Pancreas (tissue), 10 donors: Measurements from ENCODE around the gene NFIC. TPM values are rescaled to one million over a fixed set of nuclear protein-coding genes. Genes with fewer than 3 reads are reported as not detected.
"Not testable (repeated sequence)": the region's sequence is repeated elsewhere in the genome, so short reads cannot be mapped to it uniquely, and the experiment has no call there.

Experiments
- ATAC-seq, 4 donors: fragments of 200-7000 bp; cut with Tn5 transposase; one replicate each; pipeline versions ENCODE4 v1.8.0 to v1.9.1; 2020; ENCODE audit warnings: mild to moderate bottlenecking in 4 of 4, moderate library complexity in 4 of 4
- DNase-seq, 6 donors: peaks; one replicate each; pipeline ENCODE4 v3.0.0-alpha.2; 2020
- FAIRE-seq: peaks from 2 replicates; lab custom pipeline; 2012; peaks lifted over from hg19 to GRCh38; lab: Jason Lieb, UNC
- H3K27ac ChIP-seq, 4 donors: fragments of 200-600 bp; sonication (generic); 1 replicate in 3 of 4; 2 replicates in 1 of 4; pipeline versions ENCODE4 v1.5.0 to v1.8.0; 2020
- H3K27me3 ChIP-seq, 4 donors: fragments of 200-600 bp; one replicate each; pipeline ENCODE4 v1.8.0; 2021
- H3K36me3 ChIP-seq, 3 donors: fragments of 200-600 bp; sonication (generic) in 1 of 3; one replicate each; pipeline versions ENCODE4 v1.5.0 to v1.8.0; 2020 to 2021
- H3K4me1 ChIP-seq, 3 donors: fragments of 200-600 bp; one replicate each; pipeline ENCODE4 v1.8.0; 2021
- H3K4me3 ChIP-seq, 4 donors: fragments of 200-600 bp; sonication (generic) in 2 of 4; one replicate each; pipeline versions ENCODE4 v1.5.0 to v1.8.0; 2020 to 2021
- H3K9me3 ChIP-seq, 4 donors: fragments of 200-600 bp; one replicate each; pipeline ENCODE4 v1.8.0; 2021
- WGBS, 2 donors: extraction: QIAGEN DNeasy Blood & Tissue Kit; methylation state at CpG; one replicate each; pipeline ENCODE4 v1.1.7; 2013; 5-methylcytosine and 5-hydroxymethylcytosine counted together
- intact Hi-C, 3 donors: fragments of 100-400 bp; cut with DNase I; formaldehyde crosslinking; loops; one replicate each; pipeline versions ENCODE4 v1.11.1 to v1.14.2; 2022
- polyA plus RNA-seq, 2 donors: library from polyadenylated mRNA; stranded (reverse); fragments of 200-250 nt; gene quantifications; one replicate each; pipeline ENCODE4 v1.2.3, GENCODE V29; 2013
- total RNA-seq, 6 donors: library from RNA; stranded (reverse); fragmentation: NEBNext Ultra II Directional in 4 of 6; extraction: Animal tissue kit (Norgen Biotek cat#: 25700) in 4 of 6; gene quantifications; one replicate each; pipeline versions ENCODE4 v1.2.1 to v1.2.4, GENCODE V29; 2021 to 2023
- TF ChIP-seq, protein P1 (sequence below), 4 donors: fragments of 200-600 bp; sonication (generic) in 3 of 4; IDR thresholded peaks; one replicate each; pipeline versions ENCODE4 v1.5.0 to v1.8.0; 2021; ENCODE audit warnings: antibody characterized with exemption in 4 of 4
- donor health status: healthy with polysubstance abuse.
- donor health status: DM: no; HTN: no; CAD: no; lungs with moderate emphysema.
- donor health status: DM: no; HTN: no; CAD: no.
- donor health status: control.
- donor health status: control.
- donor health status: Bipolar disorder and iron deficiency.
- donor health status: DM: yes; HTN: yes; CAD: no.
- donor health status: DM: no; HTN: no; CAD: no.
- donor health status: DM: no; HTN: no; CAD: no.
- donor health status: DM: yes; HTN: yes; CAD: no.

NFIC gene
- total and polyA plus RNA-seq, 8 donors: 21.3 to 203 (median 115) TPM

DNA sequence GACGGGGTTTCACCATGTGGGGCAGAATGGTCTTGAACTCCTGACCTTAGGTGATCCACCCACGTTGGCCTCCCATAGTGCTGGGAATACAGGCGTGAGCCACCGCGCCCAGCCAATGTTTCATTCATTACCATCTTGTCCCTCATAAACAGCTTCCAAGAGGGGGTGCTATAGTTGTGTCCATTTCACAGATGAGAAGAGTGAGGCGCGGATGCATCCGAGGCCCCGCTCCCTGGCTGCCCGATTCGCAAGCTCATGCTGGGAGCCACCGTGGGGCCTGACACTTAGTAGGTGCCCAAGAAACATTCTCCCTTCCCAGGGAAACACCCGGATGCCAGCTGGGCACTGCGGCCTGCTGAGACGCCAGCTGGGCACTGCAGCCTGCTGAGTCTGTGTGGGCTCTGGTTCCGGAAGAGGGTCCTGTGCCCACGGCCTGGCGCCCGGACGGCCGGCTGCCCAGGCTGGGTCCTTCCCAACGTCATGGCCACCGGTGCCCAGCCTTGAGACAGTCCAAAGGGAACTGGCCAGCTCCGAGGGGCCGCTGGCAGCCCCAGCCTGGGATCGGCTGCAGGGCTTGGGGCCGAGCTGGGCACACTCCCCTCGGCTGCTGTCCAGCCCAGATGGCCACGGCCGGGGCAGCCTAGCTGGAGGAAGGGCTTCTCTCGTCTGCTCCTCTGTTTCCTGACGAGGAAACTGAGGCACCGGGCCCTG lies 54.7 kb downstream of the NFIC start:
- WGBS, 2 donors: 87 to 91% methylated on average over 31 to 33 of the region's 33 CpGs

DNA sequence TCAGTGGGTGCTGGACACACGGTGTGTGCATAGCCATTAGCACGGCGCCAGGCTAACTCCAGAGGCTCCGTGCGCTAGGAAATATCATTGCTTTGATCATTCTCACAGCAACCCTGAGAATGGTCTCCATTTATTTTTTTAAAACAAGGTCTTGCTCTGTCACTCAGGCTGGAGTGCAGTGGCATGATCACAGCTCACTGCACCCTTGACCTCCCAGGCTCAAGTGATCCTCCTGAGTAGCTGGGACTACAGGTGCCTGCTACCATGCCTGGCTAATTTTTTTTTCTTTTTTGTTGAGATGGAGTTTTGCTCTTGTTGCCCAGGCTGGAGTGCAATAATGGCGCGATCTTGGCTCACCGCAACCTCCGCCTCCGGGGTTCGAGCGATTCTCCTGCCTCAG lies 55.3 kb downstream of the NFIC start:
- H3K27me3 ChIP-seq, intact Hi-C loops, H3K4me3 ChIP-seq, H3K9me3 ChIP-seq, H3K27ac ChIP-seq, DNase-seq, H3K4me1 ChIP-seq, FAIRE-seq, ATAC-seq: not testable (repeated sequence)
- peaks cover 0 to 19% (median 0%) of the 10 kb centered on the region in 3 donors for H3K36me3 ChIP-seq
- WGBS, 2 donors: 92% methylated on average over 12 of the region's 12 CpGs

More for the DNA sequence above, 54.7 kb downstream of the NFIC start:
- TF ChIP-seq, protein P1, sequence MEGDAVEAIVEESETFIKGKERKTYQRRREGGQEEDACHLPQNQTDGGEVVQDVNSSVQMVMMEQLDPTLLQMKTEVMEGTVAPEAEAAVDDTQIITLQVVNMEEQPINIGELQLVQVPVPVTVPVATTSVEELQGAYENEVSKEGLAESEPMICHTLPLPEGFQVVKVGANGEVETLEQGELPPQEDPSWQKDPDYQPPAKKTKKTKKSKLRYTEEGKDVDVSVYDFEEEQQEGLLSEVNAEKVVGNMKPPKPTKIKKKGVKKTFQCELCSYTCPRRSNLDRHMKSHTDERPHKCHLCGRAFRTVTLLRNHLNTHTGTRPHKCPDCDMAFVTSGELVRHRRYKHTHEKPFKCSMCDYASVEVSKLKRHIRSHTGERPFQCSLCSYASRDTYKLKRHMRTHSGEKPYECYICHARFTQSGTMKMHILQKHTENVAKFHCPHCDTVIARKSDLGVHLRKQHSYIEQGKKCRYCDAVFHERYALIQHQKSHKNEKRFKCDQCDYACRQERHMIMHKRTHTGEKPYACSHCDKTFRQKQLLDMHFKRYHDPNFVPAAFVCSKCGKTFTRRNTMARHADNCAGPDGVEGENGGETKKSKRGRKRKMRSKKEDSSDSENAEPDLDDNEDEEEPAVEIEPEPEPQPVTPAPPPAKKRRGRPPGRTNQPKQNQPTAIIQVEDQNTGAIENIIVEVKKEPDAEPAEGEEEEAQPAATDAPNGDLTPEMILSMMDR (IDR thresholded peaks at IDR 0.05): no peak
- DNase-seq (no peak), ATAC-seq (no peak), FAIRE-seq (no peak)
- H3K4me3 ChIP-seq: no peak overlapping the region
- no peak overlapping the region for H3K27ac ChIP-seq
- no peaks in the 10 kb centered on the region for H3K27me3 ChIP-seq
- H3K4me1 ChIP-seq: no peaks in the 10 kb centered on the region
- no peaks in the 10 kb centered on the region for H3K9me3 ChIP-seq
- intact Hi-C loops: no loop called here
- H3K36me3 ChIP-seq: peaks cover 0 to 13% (median 0%) of the 10 kb centered on the region in 3 donors

DNA sequence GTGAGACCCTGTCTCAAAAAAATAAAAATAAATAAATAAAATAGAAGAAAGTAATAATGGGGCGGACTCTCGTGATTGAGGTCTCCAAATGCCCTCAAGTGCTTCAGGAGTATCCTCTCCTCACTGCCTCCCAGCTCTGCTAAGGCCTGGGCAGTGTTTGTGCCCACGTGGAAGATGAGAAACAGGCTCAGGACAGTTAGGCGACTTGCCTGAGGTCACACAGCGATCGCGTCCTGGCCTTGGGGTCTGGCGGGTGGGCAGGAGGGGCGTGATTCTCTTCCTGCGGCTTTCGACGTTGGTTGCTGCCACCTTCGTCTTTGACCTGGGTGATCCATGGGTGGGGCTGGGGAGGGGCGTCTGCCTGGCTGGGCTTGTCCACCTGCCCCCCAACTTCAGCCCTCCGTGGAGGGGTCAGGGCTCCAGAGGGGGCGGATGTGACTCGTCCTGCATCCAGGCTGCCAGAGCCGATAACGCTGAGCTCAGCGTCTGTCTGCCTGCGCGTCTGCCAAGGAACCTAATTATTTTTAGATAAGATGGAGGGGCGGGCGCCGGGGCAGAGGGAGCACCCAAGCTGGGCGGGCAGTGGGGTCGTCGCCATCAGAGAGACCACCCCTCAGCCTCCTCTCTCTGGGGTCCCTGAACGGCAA lies 56.9 kb downstream of the NFIC start:
- DNase-seq (no peak), ATAC-seq (peak in 2 of 4 donors; percentile 8 to 32), FAIRE-seq (no peak)
- TF ChIP-seq, protein P1 (IDR thresholded peaks at IDR 0.05): no peak
- intact Hi-C loops: no loop called here
- Histone ChIP-seq H3K9me3 (no peaks in the 10 kb centered on the region), H3K36me3 (peaks cover 0 to 19% (median 0%) of the 10 kb centered on the region in 3 donors), H3K27ac (no peak overlapping the region), H3K4me3 (no peak overlapping the region), H3K27me3 (no peaks in the 10 kb centered on the region), H3K4me1 (no peaks in the 10 kb centered on the region)
- WGBS, 2 donors: 51 to 58% methylated on average over 29 of the region's 29 CpGs

DNA sequence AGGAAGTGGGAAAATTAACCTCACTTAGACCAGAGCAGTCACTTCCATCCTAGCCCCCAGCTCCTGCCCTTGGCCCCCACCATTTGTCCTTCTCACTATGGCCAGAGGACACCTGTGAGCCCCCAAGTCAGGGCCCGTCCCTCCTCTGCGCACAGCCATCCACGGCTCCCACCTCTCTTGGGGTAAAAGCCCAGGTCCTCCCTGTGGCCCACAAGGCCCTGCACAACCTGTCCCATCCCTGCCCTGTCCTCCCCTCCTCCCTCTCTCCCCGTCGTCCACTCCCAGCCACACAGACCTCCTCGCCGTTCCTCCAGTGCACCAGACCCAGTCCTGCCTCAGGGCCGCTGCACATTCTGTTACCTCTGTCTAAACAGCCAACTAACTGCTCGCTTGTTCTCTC lies 60.0 kb downstream of the NFIC start:
- intact Hi-C loops: loop anchor here in 1 of 3 donors (5.0 kb wide), 1 partner anchor 99 kb away; no protein-coding TSS in a partner anchor
- FAIRE-seq (no peak), ATAC-seq (no peak), DNase-seq (peak in 1 of 6 donors; percentile 69)
- Histone ChIP-seq H3K36me3 (peaks cover 0 to 19% (median 0%) of the 10 kb centered on the region in 3 donors), H3K27ac (no peak overlapping the region), H3K27me3 (no peaks in the 10 kb centered on the region), H3K4me1 (peaks cover 0 to 4% (median 0%) of the 10 kb centered on the region in 3 donors), H3K9me3 (no peaks in the 10 kb centered on the region), H3K4me3 (no peak overlapping the region)
- TF ChIP-seq, protein P1 (IDR thresholded peaks at IDR 0.05): no peak
- WGBS, 2 donors: 91 to 94% methylated on average over 9 of the region's 9 CpGs

DNA sequence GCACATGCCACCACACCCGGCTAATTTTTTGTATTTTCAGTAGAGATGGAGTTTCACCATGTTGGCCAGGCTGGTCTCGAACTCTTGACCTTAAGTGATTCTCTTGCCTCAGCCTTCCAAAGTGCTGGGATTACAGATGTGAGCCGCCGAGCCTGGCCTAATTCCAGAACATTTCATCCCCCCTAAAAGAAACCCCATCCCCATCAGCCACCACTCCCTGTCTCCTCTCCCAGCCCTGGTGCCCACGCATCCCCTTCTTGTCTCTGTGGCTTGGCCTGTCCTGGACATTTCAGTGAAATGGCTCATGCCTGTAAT lies 63.9 kb downstream of the NFIC start:
- H3K27me3 ChIP-seq, H3K4me1 ChIP-seq, H3K9me3 ChIP-seq, DNase-seq, H3K4me3 ChIP-seq, ATAC-seq, intact Hi-C loops, FAIRE-seq: not testable (repeated sequence)
- peak overlapping the region in 1 of 4 donors; percentile 57 for H3K27ac ChIP-seq
- peaks cover 0 to 48% (median 16%) of the 10 kb centered on the region in 3 donors for H3K36me3 ChIP-seq
- 75 to 86% methylated on average over 5 of the region's 5 CpGs for WGBS, 2 donors
